Cardiac muscle cell (in vitro differentiated cells and primary cell): ENCODE data around the gene FCER1G. TPM values are rescaled to one million over a fixed set of nuclear protein-coding genes. Genes with fewer than 3 reads are reported as not detected.

Experiments
- DNase-seq, 2 donors: peaks; one replicate each; pipeline versions ENCODE4 v3.0.0 to v3.0.0-alpha.2; 2010 to 2017; ENCODE audit warnings: low read depth in 1 of 2, low spot score in 1 of 2
- H3K27ac ChIP-seq: fragments of 200-600 bp; sonication (generic); 2 replicates; pipeline ENCODE4 v1.5.1; 2016
- H3K27me3 ChIP-seq: fragments of 200-600 bp; sonication (generic); 2 replicates; pipeline ENCODE4 v1.6.0; 2016; ENCODE audit warnings: control low read depth
- H3K36me3 ChIP-seq: fragments of 200-600 bp; sonication (generic); 2 replicates; pipeline ENCODE4 v1.5.1; 2016; ENCODE audit warnings: control low read depth
- H3K4me1 ChIP-seq: fragments of 200-600 bp; sonication (generic); 2 replicates; pipeline ENCODE4 v1.8.1; 2017; ENCODE audit warnings: low read depth, mild to moderate bottlenecking, mixed run types
- H3K4me3 ChIP-seq: fragments of 200-600 bp; sonication (generic); 2 replicates; pipeline ENCODE4 v1.5.1; 2016; ENCODE audit warnings: mild to moderate bottlenecking
- H3K9me3 ChIP-seq: fragments of 200-600 bp; sonication (generic); 2 replicates; pipeline ENCODE4 v1.5.1; 2017; ENCODE audit warnings: low read depth, mild to moderate bottlenecking, control low read depth
- polyA plus RNA-seq: library from polyadenylated mRNA; unstranded; fragments of >200 nt; fragmentation: Nextera tagmentation; extraction: Ambion mirVana; gene quantifications from 2 replicates; pipeline ENCODE4 v1.2.1, GENCODE V29; 2016
- total RNA-seq: library from RNA; depleted of rRNA; stranded (reverse); fragments of >200 nt; gene quantifications from 2 replicates; pipeline ENCODE4 v1.2.3, GENCODE V29; 2016
- TF ChIP-seq, protein P1 (sequence below): IDR thresholded peaks from 2 replicates; pipeline ENCODE4 v1.5.1; 2012; ENCODE audit warnings: low read depth, mild to moderate bottlenecking, low read length

The FCER1G gene
- total and polyA plus RNA-seq, 2 experiments from 2014 or later: 0.50 TPM; not detected in 1

DNA sequence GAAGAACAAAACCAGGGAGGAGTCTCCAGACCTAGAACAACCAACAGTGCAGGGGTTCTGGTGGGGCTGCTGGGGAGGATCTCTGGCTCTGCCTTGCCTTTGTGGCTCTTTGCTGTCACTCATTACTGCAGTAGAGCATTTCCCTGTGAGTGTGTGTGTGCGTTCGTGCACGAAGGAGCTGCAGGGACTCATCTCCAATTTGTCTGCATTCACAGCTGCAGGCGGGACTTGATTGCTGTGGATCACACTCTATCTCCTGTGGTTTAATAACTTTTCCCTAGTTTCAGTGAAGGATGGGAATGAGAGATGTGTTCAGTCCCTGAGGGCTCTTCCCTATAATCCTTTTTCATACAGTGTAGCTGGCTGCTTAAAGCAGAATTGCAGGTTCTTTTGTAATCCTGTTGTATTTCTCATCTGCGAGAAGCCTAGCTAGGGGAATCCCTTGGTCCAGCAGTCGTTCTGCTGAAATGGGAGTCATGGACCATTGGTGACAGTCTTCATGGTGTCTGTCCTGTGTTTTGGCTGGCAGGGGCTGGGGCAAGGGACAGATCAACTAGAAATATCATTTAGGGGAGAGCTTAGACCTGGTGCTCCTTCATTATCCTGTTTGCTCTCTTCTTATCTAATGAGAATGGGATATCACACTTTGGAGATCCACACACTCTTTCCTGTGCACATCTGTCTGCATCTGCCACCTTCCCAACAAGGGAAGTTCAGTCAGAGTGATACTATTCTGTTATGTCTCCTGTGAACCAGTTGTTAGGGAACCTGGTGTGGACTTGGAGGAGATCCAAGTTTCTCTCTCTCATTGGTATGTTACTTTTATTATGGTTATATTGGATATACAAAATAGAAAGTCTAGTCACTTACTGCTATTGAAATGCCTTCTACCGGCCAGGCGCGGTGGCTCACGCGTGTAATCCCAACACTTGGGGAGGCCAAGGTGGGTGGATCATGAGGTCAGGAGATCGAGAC, 46.5 kb downstream of the FCER1G start:
- no peak overlapping the region for H3K4me3 ChIP-seq
- TF ChIP-seq, protein P1, sequence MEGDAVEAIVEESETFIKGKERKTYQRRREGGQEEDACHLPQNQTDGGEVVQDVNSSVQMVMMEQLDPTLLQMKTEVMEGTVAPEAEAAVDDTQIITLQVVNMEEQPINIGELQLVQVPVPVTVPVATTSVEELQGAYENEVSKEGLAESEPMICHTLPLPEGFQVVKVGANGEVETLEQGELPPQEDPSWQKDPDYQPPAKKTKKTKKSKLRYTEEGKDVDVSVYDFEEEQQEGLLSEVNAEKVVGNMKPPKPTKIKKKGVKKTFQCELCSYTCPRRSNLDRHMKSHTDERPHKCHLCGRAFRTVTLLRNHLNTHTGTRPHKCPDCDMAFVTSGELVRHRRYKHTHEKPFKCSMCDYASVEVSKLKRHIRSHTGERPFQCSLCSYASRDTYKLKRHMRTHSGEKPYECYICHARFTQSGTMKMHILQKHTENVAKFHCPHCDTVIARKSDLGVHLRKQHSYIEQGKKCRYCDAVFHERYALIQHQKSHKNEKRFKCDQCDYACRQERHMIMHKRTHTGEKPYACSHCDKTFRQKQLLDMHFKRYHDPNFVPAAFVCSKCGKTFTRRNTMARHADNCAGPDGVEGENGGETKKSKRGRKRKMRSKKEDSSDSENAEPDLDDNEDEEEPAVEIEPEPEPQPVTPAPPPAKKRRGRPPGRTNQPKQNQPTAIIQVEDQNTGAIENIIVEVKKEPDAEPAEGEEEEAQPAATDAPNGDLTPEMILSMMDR: no peak
- H3K4me1 ChIP-seq: peaks cover 5% of the 10 kb centered on the region
- H3K27ac ChIP-seq: no peak overlapping the region
- no peaks in the 10 kb centered on the region for H3K36me3 ChIP-seq
- no peaks in the 10 kb centered on the region for H3K9me3 ChIP-seq
- DNase-seq: no peak
- H3K27me3 ChIP-seq: peaks cover 43% of the 10 kb centered on the region

DNA sequence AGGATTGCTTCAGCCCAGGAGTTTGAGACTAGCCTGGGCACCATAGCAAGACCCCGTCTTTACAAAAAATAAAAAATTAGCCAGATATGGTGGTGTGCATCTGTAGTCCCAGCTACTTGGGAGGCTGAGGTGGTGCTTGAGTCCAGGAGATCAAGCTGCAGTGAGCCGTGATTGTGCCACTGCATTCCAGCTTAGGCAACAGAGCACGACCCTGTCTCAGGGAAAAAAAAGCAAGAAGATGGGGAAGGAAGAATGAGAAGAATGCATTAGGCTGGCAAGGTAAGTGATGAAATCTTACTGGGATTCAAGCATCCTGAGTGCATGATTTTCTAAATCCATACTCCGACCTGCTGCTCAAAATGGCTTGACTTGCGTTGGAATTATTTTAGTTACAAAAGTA, 50.2 kb downstream of the FCER1G start:
- DNase-seq: no peak
- Histone ChIP-seq H3K9me3 (no peaks in the 10 kb centered on the region), H3K4me1 (peaks cover 14% of the 10 kb centered on the region), H3K4me3 (no peak overlapping the region), H3K27ac (no peak overlapping the region), H3K27me3 (peaks cover 20% of the 10 kb centered on the region), H3K36me3 (no peaks in the 10 kb centered on the region)
- TF ChIP-seq, protein P1: no peak

DNA sequence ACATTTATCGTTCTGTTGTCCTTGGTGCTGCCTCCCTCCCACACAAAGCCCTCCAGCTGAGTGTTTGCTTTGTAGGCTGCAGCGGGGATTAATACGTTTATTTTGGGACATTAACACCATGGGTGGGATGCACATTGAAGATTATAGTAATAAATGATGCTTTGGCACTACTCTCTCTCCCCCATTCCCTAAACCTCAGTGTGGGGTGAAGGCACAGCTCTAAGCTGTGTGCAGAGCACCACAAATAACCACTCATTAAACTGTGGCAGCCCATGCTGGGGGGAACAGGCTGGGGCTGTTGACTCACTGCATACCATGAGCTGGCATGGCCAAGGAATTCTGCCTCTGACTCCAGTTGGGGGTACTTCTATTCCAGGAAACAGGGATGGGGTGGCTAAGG, 51.1 kb downstream of the FCER1G start:
- Histone ChIP-seq H3K27ac (peak overlapping the region; percentile 85), H3K36me3 (no peaks in the 10 kb centered on the region), H3K27me3 (peaks cover 11% of the 10 kb centered on the region), H3K9me3 (no peaks in the 10 kb centered on the region), H3K4me1 (peaks cover 14% of the 10 kb centered on the region), H3K4me3 (no peak overlapping the region)
- TF ChIP-seq, protein P1: no peak
- no peak for DNase-seq

DNA sequence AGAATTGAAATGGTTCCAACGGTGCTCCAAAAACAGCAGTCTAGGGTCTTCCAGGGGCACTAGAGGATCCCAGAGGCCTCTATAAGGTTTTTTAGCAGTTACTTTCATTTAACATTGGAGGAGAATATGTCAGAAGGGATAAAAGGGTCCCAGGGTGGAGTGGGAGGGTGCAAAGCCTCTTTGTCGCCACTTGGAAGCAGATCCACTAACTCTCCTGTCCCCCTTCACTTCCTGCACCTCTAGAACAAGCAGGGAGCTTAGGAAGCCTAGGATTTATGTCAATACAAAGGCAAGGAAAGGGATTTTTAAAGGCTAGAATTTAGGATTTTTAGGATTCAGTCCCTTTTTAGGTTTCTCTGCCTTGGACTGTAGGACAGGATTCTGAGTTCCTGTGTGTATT, 51.7 kb downstream of the FCER1G start:
- H3K27ac ChIP-seq: peak overlapping the region; percentile 85
- H3K4me3 ChIP-seq: no peak overlapping the region
- peaks cover 14% of the 10 kb centered on the region for H3K4me1 ChIP-seq
- H3K9me3 ChIP-seq: no peaks in the 10 kb centered on the region
- no peak for DNase-seq
- TF ChIP-seq, protein P1: no peak
- peaks cover 5% of the 10 kb centered on the region for H3K27me3 ChIP-seq
- H3K36me3 ChIP-seq: no peaks in the 10 kb centered on the region

DNA sequence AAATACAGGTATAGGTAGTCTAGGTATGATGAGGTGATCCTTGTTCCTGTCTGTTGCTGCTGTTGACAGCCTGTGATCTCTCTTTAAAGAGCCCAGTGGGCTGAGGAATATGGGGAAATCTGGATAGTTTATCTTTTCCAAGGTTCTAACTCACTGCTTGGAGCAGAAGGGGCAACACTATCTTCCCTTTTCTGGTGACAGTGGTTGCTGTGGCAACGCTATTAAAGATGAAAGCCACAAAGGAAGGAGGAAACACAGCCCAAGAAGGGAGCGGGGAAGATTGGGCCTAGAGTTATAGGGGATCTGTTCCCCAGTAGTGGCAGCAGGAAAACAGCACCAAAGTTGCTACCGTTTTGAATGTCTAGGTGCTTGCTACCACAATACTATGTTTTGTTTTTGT, 52.2 kb downstream of the FCER1G start:
- peaks cover 3% of the 10 kb centered on the region for H3K27me3 ChIP-seq
- DNase-seq: no peak
- H3K9me3 ChIP-seq: no peaks in the 10 kb centered on the region
- no peak overlapping the region for H3K4me3 ChIP-seq
- TF ChIP-seq, protein P1: no peak
- peaks cover 14% of the 10 kb centered on the region for H3K4me1 ChIP-seq
- peak overlapping the region; percentile 85 for H3K27ac ChIP-seq
- H3K36me3 ChIP-seq: no peaks in the 10 kb centered on the region

Other genes starting within 250 kb of the FCER1G start
- gene F11R, start 194.1 kb upstream of the FCER1G start, total RNA-seq: 68.1 and 93.7 TPM in 2 replicates
- 90.1 and 139 TPM in 2 replicates for gene F11R, start 194.1 kb upstream of the FCER1G start, polyA plus RNA-seq
- gene TSTD1, start 176.3 kb upstream of the FCER1G start, total RNA-seq: 262 and 347 TPM in 2 replicates
- gene TSTD1, start 176.3 kb upstream of the FCER1G start, polyA plus RNA-seq: 393 and 448 TPM in 2 replicates
- gene USF1, start 169.3 kb upstream of the FCER1G start, total RNA-seq: 110 and 127 TPM in 2 replicates
- gene USF1, start 169.3 kb upstream of the FCER1G start, polyA plus RNA-seq: 33.7 and 45.5 TPM in 2 replicates
- gene ARHGAP30, start 145.4 kb upstream of the FCER1G start, total RNA-seq: not detected in 2 replicates
- 1.8 and 1.9 TPM in 2 replicates for gene ARHGAP30, start 145.4 kb upstream of the FCER1G start, polyA plus RNA-seq
- gene NECTIN4, start 125.7 kb upstream of the FCER1G start, total RNA-seq: not detected in 2 replicates
- not detected in 2 replicates for gene NECTIN4, start 125.7 kb upstream of the FCER1G start, polyA plus RNA-seq
- gene KLHDC9, start 116.9 kb upstream of the FCER1G start, total RNA-seq: 36.5 and 42.4 TPM in 2 replicates
- gene KLHDC9, start 116.9 kb upstream of the FCER1G start, polyA plus RNA-seq: 41.2 and 48.7 TPM in 2 replicates
- 85.4 and 137 TPM in 2 replicates for gene PFDN2, start 97.3 kb upstream of the FCER1G start, total RNA-seq
- gene PFDN2, start 97.3 kb upstream of the FCER1G start, polyA plus RNA-seq: 103 and 121 TPM in 2 replicates
- 60.7 and 65.9 TPM in 2 replicates for gene NIT1, start 97.2 kb upstream of the FCER1G start, total RNA-seq
- 64.6 and 92.6 TPM in 2 replicates for gene NIT1, start 97.2 kb upstream of the FCER1G start, polyA plus RNA-seq
- gene DEDD, start 82.6 kb upstream of the FCER1G start, total RNA-seq: 28.1 and 36.5 TPM in 2 replicates
- 30.8 and 35.5 TPM in 2 replicates for gene DEDD, start 82.6 kb upstream of the FCER1G start, polyA plus RNA-seq
- 51.2 and 61.2 TPM in 2 replicates for gene UFC1, start 61.3 kb upstream of the FCER1G start, total RNA-seq
- gene UFC1, start 61.3 kb upstream of the FCER1G start, polyA plus RNA-seq: 122 and 124 TPM in 2 replicates
- 18.7 and 19.6 TPM in 2 replicates for gene USP21, start 55.8 kb upstream of the FCER1G start, total RNA-seq
- gene USP21, start 55.8 kb upstream of the FCER1G start, polyA plus RNA-seq: 48.8 and 59.9 TPM in 2 replicates
- 35.4 and 53.8 TPM in 2 replicates for gene PPOX, start 48.9 kb upstream of the FCER1G start, total RNA-seq
- 67.0 and 67.1 TPM in 2 replicates for gene PPOX, start 48.9 kb upstream of the FCER1G start, polyA plus RNA-seq
- gene B4GALT3, start 37.8 kb upstream of the FCER1G start, total RNA-seq: 31.3 and 36.9 TPM in 2 replicates
- 44.7 and 54.7 TPM in 2 replicates for gene B4GALT3, start 37.8 kb upstream of the FCER1G start, polyA plus RNA-seq
- 0.88 and 4.0 TPM in 2 replicates for gene ADAMTS4, start 16.2 kb upstream of the FCER1G start, total RNA-seq
- gene ADAMTS4, start 16.2 kb upstream of the FCER1G start, polyA plus RNA-seq: 1.9 and 3.5 TPM in 2 replicates
- 183 and 204 TPM in 2 replicates for gene NDUFS2, start 12.9 kb upstream of the FCER1G start, total RNA-seq
- 346 and 367 TPM in 2 replicates for gene NDUFS2, start 12.9 kb upstream of the FCER1G start, polyA plus RNA-seq
- 1.0 TPM in 1 of 2 replicates, not detected in the other for gene APOA2, start 8.3 kb downstream of the FCER1G start, total RNA-seq
- gene APOA2, start 8.3 kb downstream of the FCER1G start, polyA plus RNA-seq: 3.1 TPM in 1 of 2 replicates, not detected in the other
- gene TOMM40L, start 10.8 kb downstream of the FCER1G start, total RNA-seq: 12.5 and 21.6 TPM in 2 replicates
- gene TOMM40L, start 10.8 kb downstream of the FCER1G start, polyA plus RNA-seq: 12.6 and 13.6 TPM in 2 replicates
- gene NR1I3, start 22.9 kb downstream of the FCER1G start, total RNA-seq: 0.33 TPM in 1 of 2 replicates, not detected in the other
- not detected in 2 replicates for gene NR1I3, start 22.9 kb downstream of the FCER1G start, polyA plus RNA-seq
- gene PCP4L1, start 43.5 kb downstream of the FCER1G start, total RNA-seq: 0.14 and 0.21 TPM in 2 replicates
- gene PCP4L1, start 43.5 kb downstream of the FCER1G start, polyA plus RNA-seq: not detected in 2 replicates
- gene MPZ, start 94.7 kb downstream of the FCER1G start, total RNA-seq: 0.35 and 0.77 TPM in 2 replicates
- 0.48 and 0.66 TPM in 2 replicates for gene MPZ, start 94.7 kb downstream of the FCER1G start, polyA plus RNA-seq
- gene SDHC, start 99.1 kb downstream of the FCER1G start, total RNA-seq: 19.5 and 22.5 TPM in 2 replicates
- 275 and 333 TPM in 2 replicates for gene SDHC, start 99.1 kb downstream of the FCER1G start, polyA plus RNA-seq
- gene CFAP126, start 152.6 kb downstream of the FCER1G start, total RNA-seq: not detected in 2 replicates
- not detected in 2 replicates for gene CFAP126, start 152.6 kb downstream of the FCER1G start, polyA plus RNA-seq